Non-pigmented ciliary epithelial cell (primary cell): ENCODE data around the gene TH.

Source experiments
- DNase-seq: peaks from one replicate; pipeline ENCODE4 v3.0.0-alpha.2; 2010; ENCODE audit warnings: low read depth

The TH gene

DNA sequence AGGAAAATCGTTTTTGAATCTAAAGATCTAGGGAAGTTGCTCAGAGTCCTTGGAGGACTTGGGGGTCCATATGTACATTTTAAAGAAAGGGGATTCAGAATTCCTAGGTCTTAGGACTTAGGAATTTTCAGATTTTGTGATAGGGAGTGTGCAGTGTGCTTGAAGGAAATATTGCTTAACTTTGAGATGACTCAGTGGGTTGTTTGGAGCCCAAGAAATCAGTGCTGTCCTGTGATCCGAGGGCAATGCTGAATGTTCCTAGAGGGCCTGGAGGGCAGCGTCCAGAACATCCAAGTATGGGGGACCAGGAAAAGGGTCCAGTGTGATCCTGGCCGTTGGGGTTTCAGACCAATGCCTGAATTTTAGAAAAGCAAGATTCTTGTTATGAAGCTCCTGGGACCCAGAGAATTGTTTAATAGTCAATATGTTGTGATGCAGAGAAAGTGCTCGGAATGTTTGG lies 29.3 kb downstream of the TH start:
- DNase-seq = no peak

DNA sequence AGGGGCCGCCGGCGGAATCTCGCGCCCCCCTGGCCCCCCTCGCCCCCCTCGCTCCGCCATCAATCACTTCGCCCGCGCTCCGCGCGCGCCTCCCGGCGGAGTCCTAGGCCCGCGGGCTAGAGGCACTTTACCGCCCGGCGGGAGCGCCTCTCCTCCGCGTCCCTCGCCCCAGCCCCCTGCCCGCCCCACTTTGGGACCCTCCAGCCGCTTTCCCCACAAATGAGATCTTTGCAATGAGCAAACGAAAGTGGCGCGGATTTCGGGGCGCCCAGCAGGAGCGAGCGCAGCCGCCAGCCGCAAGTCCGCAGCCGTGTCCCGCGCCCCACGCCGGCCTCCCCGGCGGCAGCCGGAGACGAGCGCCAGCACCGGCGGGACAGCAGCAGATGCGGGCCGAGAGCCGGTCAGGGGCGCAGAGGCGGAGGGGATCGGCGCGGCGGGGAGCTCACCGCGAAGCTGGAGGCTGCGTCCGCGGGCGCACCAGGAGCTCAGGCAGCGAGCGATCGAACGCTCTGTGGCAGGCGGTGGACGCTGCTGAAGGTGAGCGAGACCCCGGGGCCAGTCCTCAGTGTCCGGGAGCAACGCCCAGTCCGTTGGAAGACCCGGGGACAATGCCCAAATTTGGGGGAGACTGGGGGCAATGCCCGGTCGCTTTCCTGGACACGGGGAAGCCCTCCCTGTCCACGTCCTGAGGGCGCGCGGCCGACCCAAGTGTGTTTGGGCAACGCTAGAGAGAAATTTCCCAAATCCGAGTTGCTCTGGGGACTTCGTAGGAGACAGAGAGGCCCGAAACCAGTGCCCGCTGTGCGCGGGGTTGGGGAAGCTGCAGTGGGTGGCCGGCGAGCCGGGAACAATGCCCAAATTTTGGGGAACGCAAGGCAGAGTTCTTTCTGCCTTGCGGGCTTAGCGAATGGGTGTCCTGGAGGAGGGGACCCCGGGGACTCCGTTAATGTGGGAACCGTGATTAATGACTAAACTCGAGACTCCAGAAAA lies 30.9 kb downstream of the TH start:
- DNase-seq = no peak

GRCh38 chr11:2139621-2140337 lies 31.8 kb downstream of the TH start:
- no peak for DNase-seq

GRCh38 chr11:2139123-2139521 lies 32.5 kb downstream of the TH start, which contains the start of gene IGF2:
IGF2 (minus strand) TSS chr11:2139389; CDS start chr11:2135523, 3,866 bp downstream.
- no peak for DNase-seq

GRCh38 chr11:2138431-2139122 lies 33.0 kb downstream of the TH start:
- no peak for DNase-seq

DNA sequence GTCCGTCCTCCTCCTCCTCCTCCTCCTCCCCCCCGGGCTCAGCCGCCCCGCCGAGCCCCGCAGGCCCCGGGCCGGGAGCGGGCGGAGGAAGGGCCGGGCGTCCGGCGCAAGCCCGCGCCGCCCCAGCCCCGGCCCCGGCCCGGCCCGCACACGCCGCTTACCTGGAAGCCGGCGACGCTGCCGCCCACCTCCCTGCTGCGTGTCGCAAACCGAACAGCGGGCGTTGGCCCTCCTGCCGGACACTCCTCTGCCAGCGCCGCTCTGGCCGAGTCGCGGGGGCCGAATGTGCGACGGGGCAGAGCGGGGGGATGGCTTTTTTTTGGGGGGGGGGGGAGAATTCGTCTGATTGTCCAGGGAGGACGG lies 33.6 kb downstream of the TH start:
- DNase-seq = no peak

- no peak for DNase-seq
These were observed 34.2 kb downstream of the TH start for GRCh38 chr11:2137202-2138067.

GRCh38 chr11:2136952-2137201 lies 34.7 kb downstream of the TH start:
- DNase-seq = no peak

GRCh38 chr11:2136209-2136951 lies 35.2 kb downstream of the TH start:
- no peak for DNase-seq

- DNase-seq = no peak
These were observed 35.9 kb downstream of the TH start for GRCh38 chr11:2135648-2136201.

DNA sequence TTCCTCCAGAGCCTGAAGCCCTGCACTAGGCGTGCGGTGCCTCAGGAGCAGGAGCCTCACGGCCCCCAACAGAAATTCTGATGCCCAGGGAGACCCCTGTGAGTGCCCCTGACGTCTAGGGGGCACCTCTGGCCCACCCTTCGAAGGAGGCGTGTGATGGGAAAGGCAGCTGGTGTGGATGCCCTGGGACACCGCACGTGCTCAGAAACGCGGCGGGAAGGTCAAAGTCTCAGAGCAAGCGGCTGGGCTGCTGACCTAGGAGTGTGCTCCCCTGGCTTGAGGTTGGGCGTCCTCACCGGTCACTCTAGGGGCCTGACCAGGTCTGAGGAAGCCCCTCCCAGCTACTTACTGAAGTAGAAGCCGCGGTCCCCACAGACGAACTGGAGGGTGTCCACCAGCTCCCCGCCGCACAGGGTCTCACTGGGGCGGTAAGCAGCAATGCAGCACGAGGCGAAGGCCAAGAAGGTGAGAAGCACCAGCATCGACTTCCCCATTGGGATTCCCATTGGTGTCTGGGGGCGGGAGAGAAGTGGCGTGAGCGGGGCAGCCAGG lies 36.5 kb downstream of the TH start:
- DNase-seq = no peak

DNA sequence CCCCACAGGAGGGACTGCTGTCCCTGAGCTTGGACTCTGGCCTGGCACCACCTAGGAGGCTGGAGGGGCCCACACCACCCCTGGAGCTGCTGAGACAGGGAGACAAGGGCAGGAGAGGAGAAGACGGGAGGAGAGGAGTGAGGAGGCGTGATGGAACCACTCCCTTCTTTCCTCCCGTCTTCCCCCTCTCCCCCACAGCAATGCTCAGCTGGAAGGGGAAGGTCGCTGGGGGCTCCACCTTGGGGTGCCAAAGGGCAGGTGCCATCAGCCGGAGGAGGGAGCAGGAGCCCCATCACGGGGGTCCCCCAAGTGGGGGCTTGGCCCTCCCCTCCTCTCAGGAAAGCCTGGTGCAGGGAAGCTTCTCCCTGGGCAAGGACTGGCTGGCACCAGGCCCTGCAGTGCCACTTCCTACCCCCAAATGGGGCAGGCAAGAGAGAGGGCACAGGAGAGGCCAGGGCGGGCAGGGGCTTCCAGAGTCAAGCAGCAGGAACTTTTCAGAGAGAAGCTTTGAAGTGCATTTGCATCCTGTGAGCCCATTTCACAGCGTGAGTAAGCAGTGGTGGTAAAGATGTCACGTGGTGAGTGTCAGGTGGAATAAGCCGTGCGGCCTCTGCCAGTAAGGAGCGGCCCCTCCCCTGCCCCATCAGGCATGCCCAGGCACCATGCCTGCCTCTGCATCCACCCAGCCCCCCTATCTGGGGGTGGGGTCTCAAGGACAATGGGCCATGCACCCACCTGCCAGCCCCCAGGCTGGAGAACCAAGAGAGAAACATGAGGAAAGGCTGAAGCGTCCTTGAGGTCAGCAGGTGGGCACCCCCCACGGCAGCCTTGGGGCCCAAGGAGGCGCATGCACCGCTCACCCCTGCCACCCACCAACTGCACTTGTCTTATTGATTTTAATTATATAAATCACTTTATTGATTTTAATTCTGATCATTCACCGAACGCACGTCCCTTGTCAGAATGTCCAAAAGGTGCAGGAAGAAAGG lies 37.3 kb downstream of the TH start:
- no peak for DNase-seq

DNA sequence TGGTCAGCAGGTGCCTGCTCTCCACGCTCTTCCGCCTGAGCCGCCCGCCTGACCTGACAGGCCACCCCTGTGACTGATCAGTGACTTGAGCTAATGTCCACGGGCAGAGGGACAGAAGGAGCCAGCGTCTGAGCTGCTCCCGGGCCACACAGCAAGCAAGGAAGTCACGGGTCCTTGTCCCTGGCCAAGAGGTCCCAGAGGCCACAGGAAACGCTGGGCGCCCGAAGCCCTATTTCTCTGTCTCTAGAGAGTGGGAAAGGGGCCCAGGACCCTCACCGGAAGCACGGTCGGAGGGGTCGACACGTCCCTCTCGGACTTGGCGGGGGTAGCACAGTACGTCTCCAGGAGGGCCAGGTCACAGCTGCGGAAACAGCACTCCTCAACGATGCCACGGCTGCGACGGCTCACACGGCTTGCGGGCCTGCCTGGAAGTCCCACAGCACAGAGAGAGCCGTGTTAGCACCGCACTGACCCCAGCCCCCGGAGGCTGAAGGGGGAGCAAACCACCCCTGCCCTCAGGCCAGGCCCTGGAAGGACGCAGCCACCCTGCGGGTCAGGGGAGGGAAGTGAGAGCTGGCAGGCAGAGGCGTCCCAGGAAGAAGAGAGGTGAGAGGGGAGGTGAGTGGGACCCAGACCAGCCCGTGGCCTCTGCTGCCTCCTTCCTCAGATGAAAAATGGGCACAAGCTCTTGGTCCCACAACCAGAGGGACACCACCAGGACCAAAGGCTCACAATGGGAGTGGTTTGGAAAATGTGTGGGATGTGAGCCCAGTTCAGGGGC lies 38.2 kb downstream of the TH start:
- no peak for DNase-seq

DNA sequence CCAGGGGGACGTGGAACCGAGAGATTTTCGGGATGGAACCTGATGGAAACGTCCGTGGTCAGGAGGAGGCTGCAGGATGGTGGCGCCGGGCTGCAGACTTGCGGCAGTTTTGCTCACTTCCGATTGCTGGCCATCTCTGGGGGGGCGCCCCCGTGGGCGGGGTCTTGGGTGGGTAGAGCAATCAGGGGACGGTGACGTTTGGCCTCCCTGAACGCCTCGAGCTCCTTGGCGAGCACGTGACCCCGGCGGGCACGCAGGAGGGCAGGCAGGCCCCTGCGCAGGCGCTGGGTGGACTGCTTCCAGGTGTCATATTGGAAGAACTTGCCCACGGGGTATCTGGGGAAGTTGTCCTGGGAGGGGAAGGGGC lies 38.8 kb downstream of the TH start:
- DNase-seq = no peak

DNA sequence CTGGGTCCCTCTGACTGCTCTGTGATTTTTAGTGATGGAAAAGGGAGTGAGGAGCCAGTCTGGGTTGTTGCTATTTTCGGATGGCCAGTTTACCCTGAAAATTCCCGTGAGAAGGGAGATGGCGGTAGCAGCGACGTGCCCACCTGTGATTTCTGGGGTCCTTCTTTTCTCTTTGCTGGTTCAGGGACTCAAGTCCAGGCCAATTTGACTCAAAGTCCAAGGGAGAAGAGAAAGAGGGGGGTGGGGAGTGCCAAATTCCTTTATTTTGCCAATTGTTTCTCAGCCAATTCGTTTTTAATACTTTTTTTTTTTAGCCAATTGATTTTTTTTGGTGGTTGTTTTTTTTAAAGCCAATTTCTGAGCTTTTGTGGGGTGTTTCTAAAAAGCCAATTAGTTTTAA lies 39.4 kb downstream of the TH start:
- no peak for DNase-seq

GRCh38 chr11:2131371-2132236 lies 40.0 kb downstream of the TH start:
- no peak for DNase-seq

- DNase-seq = no peak
These were observed 40.7 kb downstream of the TH start for GRCh38 chr11:2130881-2131352.
